Measurements from ENCODE around the gene RTL5.

RTL5 gene

GRCh38 chrX:72123471-72124185 is 8.1 kb downstream of the RTL5 start:
- Mint-ChIP-seq H3K27ac (no peak overlapping the region), H3K27me3 (peaks cover 26% of the 10 kb centered on the region), H3K36me3 (ENCODE audit: low read depth) (no peaks in the 10 kb centered on the region), H3K4me1 (ENCODE audit: low read depth) (peaks cover 43% of the 10 kb centered on the region), H3K9me3 (no peaks in the 10 kb centered on the region), H3K4me3 (no peak overlapping the region)

- Mint-ChIP-seq H3K27me3 (peaks cover 23% of the 10 kb centered on the region), H3K4me3 (no peak overlapping the region), H3K36me3 (ENCODE audit: low read depth) (no peaks in the 10 kb centered on the region), H3K4me1 (ENCODE audit: low read depth) (peaks cover 43% of the 10 kb centered on the region), H3K9me3 (no peaks in the 10 kb centered on the region), H3K27ac (no peak overlapping the region)
Measured at GRCh38 chrX:72122621-72123337, 8.9 kb downstream of the RTL5 start.

- peaks cover 20% of the 10 kb centered on the region for H3K27me3 Mint-ChIP-seq
- no peaks in the 10 kb centered on the region for H3K9me3 Mint-ChIP-seq
- no peak overlapping the region for H3K27ac Mint-ChIP-seq
- H3K36me3 Mint-ChIP-seq (ENCODE audit: low read depth), result no peaks in the 10 kb centered on the region
- peaks cover 39% of the 10 kb centered on the region for H3K4me1 Mint-ChIP-seq (ENCODE audit: low read depth)
- no peak overlapping the region for H3K4me3 Mint-ChIP-seq
Measured at GRCh38 chrX:72121383-72121782, 10.3 kb downstream of the RTL5 start.

- no peak overlapping the region for H3K27ac Mint-ChIP-seq
- no peaks in the 10 kb centered on the region for H3K36me3 Mint-ChIP-seq (ENCODE audit: low read depth)
- H3K9me3 Mint-ChIP-seq, result no peaks in the 10 kb centered on the region
- no peak overlapping the region for H3K4me3 Mint-ChIP-seq
- H3K4me1 Mint-ChIP-seq (ENCODE audit: low read depth), result peaks cover 33% of the 10 kb centered on the region
- H3K27me3 Mint-ChIP-seq, result peaks cover 20% of the 10 kb centered on the region
Measured at GRCh38 chrX:72120837-72121236, 10.9 kb downstream of the RTL5 start.

- Mint-ChIP-seq H3K27ac (no peak overlapping the region), H3K4me3 (no peak overlapping the region), H3K4me1 (ENCODE audit: low read depth) (peaks cover 23% of the 10 kb centered on the region), H3K9me3 (no peaks in the 10 kb centered on the region), H3K27me3 (peaks cover 9% of the 10 kb centered on the region), H3K36me3 (ENCODE audit: low read depth) (no peaks in the 10 kb centered on the region)
Measured at GRCh38 chrX:72117636-72118210, 14.0 kb downstream of the RTL5 start.

GRCh38 chrX:72115380-72115779 is 16.3 kb downstream of the RTL5 start:
- H3K27me3 Mint-ChIP-seq, result peaks cover 14% of the 10 kb centered on the region
- no peaks in the 10 kb centered on the region for H3K36me3 Mint-ChIP-seq (ENCODE audit: low read depth)
- H3K27ac Mint-ChIP-seq, result no peak overlapping the region
- peaks cover 3% of the 10 kb centered on the region for H3K4me1 Mint-ChIP-seq (ENCODE audit: low read depth)
- no peaks in the 10 kb centered on the region for H3K9me3 Mint-ChIP-seq
- H3K4me3 Mint-ChIP-seq, result no peak overlapping the region

GRCh38 chrX:72114807-72115206 is 16.9 kb downstream of the RTL5 start:
- H3K4me3 Mint-ChIP-seq, result no peak overlapping the region
- no peaks in the 10 kb centered on the region for H3K9me3 Mint-ChIP-seq
- no peak overlapping the region for H3K27ac Mint-ChIP-seq
- H3K27me3 Mint-ChIP-seq, result peaks cover 8% of the 10 kb centered on the region
- no peaks in the 10 kb centered on the region for H3K4me1 Mint-ChIP-seq (ENCODE audit: low read depth)
- H3K36me3 Mint-ChIP-seq (ENCODE audit: low read depth), result no peaks in the 10 kb centered on the region

GRCh38 chrX:72114306-72114705 is 17.4 kb downstream of the RTL5 start:
- no peaks in the 10 kb centered on the region for H3K36me3 Mint-ChIP-seq (ENCODE audit: low read depth)
- H3K27me3 Mint-ChIP-seq, result peaks cover 7% of the 10 kb centered on the region
- no peaks in the 10 kb centered on the region for H3K4me1 Mint-ChIP-seq (ENCODE audit: low read depth)
- H3K9me3 Mint-ChIP-seq, result no peaks in the 10 kb centered on the region
- H3K27ac Mint-ChIP-seq, result no peak overlapping the region
- H3K4me3 Mint-ChIP-seq, result no peak overlapping the region

GRCh38 chrX:72113461-72113860 is 18.3 kb downstream of the RTL5 start:
- Mint-ChIP-seq H3K4me1 (ENCODE audit: low read depth) (no peaks in the 10 kb centered on the region), H3K27ac (no peak overlapping the region), H3K9me3 (no peaks in the 10 kb centered on the region), H3K36me3 (ENCODE audit: low read depth) (no peaks in the 10 kb centered on the region), H3K4me3 (no peak overlapping the region), H3K27me3 (peaks cover 12% of the 10 kb centered on the region)

GRCh38 chrX:72110876-72111708 is 20.6 kb downstream of the RTL5 start:
- H3K4me1 Mint-ChIP-seq (ENCODE audit: low read depth), result peaks cover 13% of the 10 kb centered on the region
- peaks cover 24% of the 10 kb centered on the region for H3K27me3 Mint-ChIP-seq
- H3K4me3 Mint-ChIP-seq, result no peak overlapping the region
- no peak overlapping the region for H3K27ac Mint-ChIP-seq
- no peaks in the 10 kb centered on the region for H3K36me3 Mint-ChIP-seq (ENCODE audit: low read depth)
- no peaks in the 10 kb centered on the region for H3K9me3 Mint-ChIP-seq

GRCh38 chrX:72110051-72110875 is 21.5 kb downstream of the RTL5 start:
- H3K4me3 Mint-ChIP-seq, result no peak overlapping the region

GRCh38 chrX:72108666-72109065 is 23.0 kb downstream of the RTL5 start:
- H3K36me3 Mint-ChIP-seq (ENCODE audit: low read depth), result no peaks in the 10 kb centered on the region
- H3K9me3 Mint-ChIP-seq, result no peaks in the 10 kb centered on the region
- H3K27me3 Mint-ChIP-seq, result peaks cover 31% of the 10 kb centered on the region
- no peak overlapping the region for H3K4me3 Mint-ChIP-seq
- H3K27ac Mint-ChIP-seq, result no peak overlapping the region
- H3K4me1 Mint-ChIP-seq (ENCODE audit: low read depth), result peaks cover 25% of the 10 kb centered on the region

More at GRCh38 chrX:72110051-72110875, 21.5 kb downstream of the RTL5 start:
- Mint-ChIP-seq H3K36me3 (ENCODE audit: low read depth) (no peaks in the 10 kb centered on the region), H3K9me3 (no peaks in the 10 kb centered on the region), H3K4me1 (ENCODE audit: low read depth) (peaks cover 18% of the 10 kb centered on the region), H3K27ac (no peak overlapping the region), H3K27me3 (peaks cover 24% of the 10 kb centered on the region)

- peaks cover 31% of the 10 kb centered on the region for H3K27me3 Mint-ChIP-seq
- peak overlapping the region; percentile 1 for H3K27ac Mint-ChIP-seq
- H3K4me3 Mint-ChIP-seq, result no peak overlapping the region
- no peaks in the 10 kb centered on the region for H3K36me3 Mint-ChIP-seq (ENCODE audit: low read depth)
- H3K9me3 Mint-ChIP-seq, result no peaks in the 10 kb centered on the region
- peaks cover 25% of the 10 kb centered on the region for H3K4me1 Mint-ChIP-seq (ENCODE audit: low read depth)
Measured at GRCh38 chrX:72107841-72108595, 23.7 kb downstream of the RTL5 start.

All from stimulated activated naive CD8-positive, alpha-beta T cell treated with anti-CD3 and anti-CD28 coated beads, Interleukin-15, Interleukin-2, amounts not matched to agents 100 ng/mL and 50 ng/mL, for 24 hours (primary cell).